ENCODE results near the gene NOL11. TPM values are rescaled to one million over a fixed set of nuclear protein-coding genes. Genes with fewer than 3 reads are reported as not detected.

Gene NOL11
- total RNA-seq (ENCODE audit: unreplicated experiment) = 40.4 TPM
- long read RNA-seq, transcript NOL11-201 (18 exons, 2,947 nt) = major isoform, 18 of 24 reads
- long read RNA-seq, partial matches to known transcripts = 2 of 24 reads
- long read RNA-seq, other reads (novel, unspliced or antisense) = 4 of 24 reads

DNA sequence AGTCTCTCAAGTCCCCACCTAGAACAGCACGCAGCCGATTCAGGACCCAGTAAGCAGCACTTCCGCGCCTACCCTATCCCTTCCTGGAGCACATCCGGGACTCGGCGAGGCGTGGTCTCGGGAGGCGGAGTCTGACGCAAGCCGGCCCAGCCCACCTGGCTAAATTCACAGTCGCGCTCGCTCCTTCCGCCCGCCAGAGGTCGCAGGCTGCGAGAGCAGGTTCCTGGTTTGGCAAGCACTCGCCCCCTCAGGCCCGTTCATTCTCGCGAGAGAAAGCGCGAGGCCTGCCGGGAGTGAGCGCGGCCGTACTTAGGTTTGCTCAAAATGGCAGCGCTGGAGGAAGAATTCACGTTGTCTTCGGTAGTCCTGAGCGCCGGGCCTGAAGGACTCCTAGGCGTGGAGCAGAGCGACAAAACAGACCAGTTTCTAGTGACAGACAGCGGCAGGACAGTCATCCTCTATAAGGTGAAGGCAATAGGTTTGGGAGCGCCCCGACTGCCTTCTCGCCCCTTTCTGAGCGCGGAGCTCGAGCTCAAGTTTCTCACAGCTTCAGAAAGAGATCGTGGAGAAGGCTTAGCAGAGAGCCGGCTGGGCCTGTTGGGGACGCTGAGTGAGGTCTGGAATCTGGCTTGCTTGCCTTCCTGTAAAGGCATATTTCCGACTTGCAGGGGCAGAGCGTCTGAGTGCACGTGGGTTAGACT lies at the start of gene NOL11:
Gene NOL11 (plus strand): TSS at position 313 of the 701 bp plus-strand sequence. CDS start 12 bp downstream, at position 325.
- peak; percentile 100 for DNase-seq (ENCODE audit: low spot score)
- Mint-ChIP-seq H3K36me3 (ENCODE audit: low read depth, unreplicated experiment) (peaks cover 15% of the 10 kb centered on the region), H3K4me3 (ENCODE audit: unreplicated experiment) (peak within 1 kb of the TSS; percentile 99), H3K4me1 (ENCODE audit: unreplicated experiment) (peaks cover 9% of the 10 kb centered on the region), H3K9me3 (ENCODE audit: unreplicated experiment) (no peaks in the 10 kb centered on the region), H3K27ac (ENCODE audit: unreplicated experiment) (peak within 1 kb of the TSS; percentile 98), H3K27me3 (ENCODE audit: unreplicated experiment) (peaks cover 5% of the 10 kb centered on the region)
- TF ChIP-seq, protein P1, sequence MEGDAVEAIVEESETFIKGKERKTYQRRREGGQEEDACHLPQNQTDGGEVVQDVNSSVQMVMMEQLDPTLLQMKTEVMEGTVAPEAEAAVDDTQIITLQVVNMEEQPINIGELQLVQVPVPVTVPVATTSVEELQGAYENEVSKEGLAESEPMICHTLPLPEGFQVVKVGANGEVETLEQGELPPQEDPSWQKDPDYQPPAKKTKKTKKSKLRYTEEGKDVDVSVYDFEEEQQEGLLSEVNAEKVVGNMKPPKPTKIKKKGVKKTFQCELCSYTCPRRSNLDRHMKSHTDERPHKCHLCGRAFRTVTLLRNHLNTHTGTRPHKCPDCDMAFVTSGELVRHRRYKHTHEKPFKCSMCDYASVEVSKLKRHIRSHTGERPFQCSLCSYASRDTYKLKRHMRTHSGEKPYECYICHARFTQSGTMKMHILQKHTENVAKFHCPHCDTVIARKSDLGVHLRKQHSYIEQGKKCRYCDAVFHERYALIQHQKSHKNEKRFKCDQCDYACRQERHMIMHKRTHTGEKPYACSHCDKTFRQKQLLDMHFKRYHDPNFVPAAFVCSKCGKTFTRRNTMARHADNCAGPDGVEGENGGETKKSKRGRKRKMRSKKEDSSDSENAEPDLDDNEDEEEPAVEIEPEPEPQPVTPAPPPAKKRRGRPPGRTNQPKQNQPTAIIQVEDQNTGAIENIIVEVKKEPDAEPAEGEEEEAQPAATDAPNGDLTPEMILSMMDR (IDR thresholded peaks at IDR 0.05; ENCODE audit: unreplicated experiment) = peak; percentile 89

DNA sequence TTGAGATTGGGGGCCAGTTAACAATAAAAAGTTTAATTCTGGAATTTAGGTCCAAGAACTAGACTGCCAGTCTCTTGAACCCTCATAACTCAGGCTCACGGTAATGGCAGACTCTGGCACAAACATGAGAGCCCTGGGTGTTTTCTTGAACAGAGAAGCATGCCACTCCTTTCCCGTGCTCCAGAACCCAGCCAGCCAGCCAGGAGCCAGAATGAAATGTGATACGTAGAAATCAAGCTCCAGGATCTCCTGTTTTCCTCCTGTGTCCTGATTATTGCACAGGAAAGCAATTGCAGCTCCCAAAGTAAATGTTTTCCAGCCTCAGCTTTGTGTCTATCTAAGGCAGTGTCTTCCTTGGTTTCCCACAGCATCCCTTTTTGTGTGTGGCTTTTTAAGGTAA lies 46.2 kb upstream of the NOL11 start:
- Mint-ChIP-seq H3K27me3 (ENCODE audit: unreplicated experiment) (no peaks in the 10 kb centered on the region), H3K4me3 (ENCODE audit: unreplicated experiment) (no peak overlapping the region), H3K9me3 (ENCODE audit: unreplicated experiment) (no peaks in the 10 kb centered on the region), H3K27ac (ENCODE audit: unreplicated experiment) (no peak overlapping the region), H3K4me1 (ENCODE audit: unreplicated experiment) (no peaks in the 10 kb centered on the region), H3K36me3 (ENCODE audit: low read depth, unreplicated experiment) (peaks cover 14% of the 10 kb centered on the region)
- TF ChIP-seq, protein P1 (IDR thresholded peaks at IDR 0.05; ENCODE audit: unreplicated experiment) = no peak
- no peak for DNase-seq (ENCODE audit: low spot score)

DNA sequence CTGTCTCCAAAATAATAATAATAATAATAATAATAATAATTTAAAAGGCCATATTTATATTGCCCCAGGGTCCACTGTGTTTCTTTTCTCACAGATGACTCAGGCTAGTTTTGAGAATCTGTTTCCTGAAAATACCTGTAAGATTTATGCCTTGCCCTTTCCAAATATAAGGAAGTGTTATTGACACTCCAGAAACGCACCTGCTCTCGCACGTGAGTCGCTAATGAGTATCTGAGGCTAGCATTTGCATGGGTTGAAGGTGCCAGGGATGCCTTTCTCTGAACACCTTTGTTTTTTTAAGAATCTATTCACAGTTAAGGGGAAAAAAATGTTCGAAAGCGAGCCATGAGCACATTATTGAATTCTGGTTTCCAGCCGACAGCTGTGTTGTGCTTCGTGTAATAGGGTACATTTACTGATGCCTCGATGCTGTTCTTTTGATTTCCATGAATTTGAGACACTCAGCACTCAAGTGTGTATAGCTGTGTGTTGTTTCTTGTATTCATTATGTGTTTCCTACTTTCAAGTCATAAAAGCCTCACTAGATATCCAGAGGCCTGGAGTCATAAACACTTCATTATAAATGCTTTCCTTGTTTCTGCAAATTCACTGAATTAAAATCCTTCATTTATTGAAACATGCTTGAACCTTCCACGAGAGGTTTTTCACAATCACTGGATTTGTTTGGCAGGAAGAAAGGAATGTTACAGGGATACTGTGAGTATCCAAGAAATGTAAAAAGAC lies 45.0 kb upstream of the NOL11 start:
- H3K27ac Mint-ChIP-seq (ENCODE audit: unreplicated experiment) = no peak overlapping the region
- no peaks in the 10 kb centered on the region for H3K4me1 Mint-ChIP-seq (ENCODE audit: unreplicated experiment)
- TF ChIP-seq, protein P1 (IDR thresholded peaks at IDR 0.05; ENCODE audit: unreplicated experiment) = no peak
- no peak overlapping the region for H3K4me3 Mint-ChIP-seq (ENCODE audit: unreplicated experiment)
- H3K9me3 Mint-ChIP-seq (ENCODE audit: unreplicated experiment) = no peaks in the 10 kb centered on the region
- no peak for DNase-seq (ENCODE audit: low spot score)
- no peaks in the 10 kb centered on the region for H3K27me3 Mint-ChIP-seq (ENCODE audit: unreplicated experiment)
- H3K36me3 Mint-ChIP-seq (ENCODE audit: low read depth, unreplicated experiment) = peaks cover 19% of the 10 kb centered on the region

DNA sequence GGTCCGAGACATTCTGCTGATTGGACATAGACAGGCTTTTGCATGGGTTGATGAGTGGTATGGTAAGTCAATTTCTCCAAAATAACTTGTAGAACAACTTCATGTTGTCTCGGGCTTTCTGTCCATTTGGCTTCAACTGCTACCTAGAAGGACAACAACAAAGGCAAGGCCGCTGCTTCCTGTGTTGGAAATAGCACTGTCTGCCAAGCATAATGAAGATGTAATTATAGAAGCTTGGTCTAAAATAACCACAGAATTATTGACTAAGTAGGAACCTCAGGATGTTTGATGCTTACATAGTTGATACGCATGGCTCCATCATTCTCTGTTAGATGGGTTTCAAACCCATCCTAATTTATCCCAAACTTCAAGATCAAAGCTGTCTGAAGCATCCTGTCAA lies 42.3 kb upstream of the NOL11 start:
- Mint-ChIP-seq H3K27ac (ENCODE audit: unreplicated experiment) (no peak overlapping the region), H3K27me3 (ENCODE audit: unreplicated experiment) (no peaks in the 10 kb centered on the region), H3K36me3 (ENCODE audit: low read depth, unreplicated experiment) (peaks cover 10% of the 10 kb centered on the region), H3K9me3 (ENCODE audit: unreplicated experiment) (no peaks in the 10 kb centered on the region), H3K4me3 (ENCODE audit: unreplicated experiment) (no peak overlapping the region), H3K4me1 (ENCODE audit: unreplicated experiment) (no peaks in the 10 kb centered on the region)
- TF ChIP-seq, protein P1 (IDR thresholded peaks at IDR 0.05; ENCODE audit: unreplicated experiment) = no peak
- no peak for DNase-seq (ENCODE audit: low spot score)

DNA sequence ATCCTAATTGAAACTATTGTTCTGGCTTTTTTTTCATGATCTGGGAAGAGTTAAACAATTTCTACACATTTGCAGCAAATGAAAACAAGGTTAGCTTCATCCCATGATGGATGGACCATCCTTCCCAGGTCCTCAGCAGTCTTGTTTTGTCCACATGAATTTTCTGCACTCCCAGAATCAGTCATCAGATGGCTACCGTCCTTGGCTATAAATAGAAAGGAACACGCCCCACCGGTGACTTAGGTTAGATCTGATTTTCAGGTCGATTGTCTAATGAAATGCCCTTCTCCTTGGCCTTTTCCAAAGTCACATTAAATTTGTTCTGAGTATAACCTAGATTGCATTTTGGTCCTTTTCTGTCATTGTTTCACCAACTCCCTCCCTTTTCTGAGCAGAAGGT lies 41.4 kb upstream of the NOL11 start:
- DNase-seq (ENCODE audit: low spot score) = no peak
- Mint-ChIP-seq H3K9me3 (ENCODE audit: unreplicated experiment) (no peaks in the 10 kb centered on the region), H3K4me1 (ENCODE audit: unreplicated experiment) (no peaks in the 10 kb centered on the region), H3K27ac (ENCODE audit: unreplicated experiment) (no peak overlapping the region), H3K36me3 (ENCODE audit: low read depth, unreplicated experiment) (peaks cover 10% of the 10 kb centered on the region), H3K4me3 (ENCODE audit: unreplicated experiment) (no peak overlapping the region), H3K27me3 (ENCODE audit: unreplicated experiment) (no peaks in the 10 kb centered on the region)
- TF ChIP-seq, protein P1 (IDR thresholded peaks at IDR 0.05; ENCODE audit: unreplicated experiment) = no peak
